ENCODE results near the gene KIFAP3.

The KIFAP3 gene

GRCh38 chr1:169915150-169915549, 159.3 kb downstream of the KIFAP3 start:
- no peak for DNase-seq

GRCh38 chr1:169914531-169914930, 160.0 kb downstream of the KIFAP3 start:
- DNase-seq: no peak

DNA sequence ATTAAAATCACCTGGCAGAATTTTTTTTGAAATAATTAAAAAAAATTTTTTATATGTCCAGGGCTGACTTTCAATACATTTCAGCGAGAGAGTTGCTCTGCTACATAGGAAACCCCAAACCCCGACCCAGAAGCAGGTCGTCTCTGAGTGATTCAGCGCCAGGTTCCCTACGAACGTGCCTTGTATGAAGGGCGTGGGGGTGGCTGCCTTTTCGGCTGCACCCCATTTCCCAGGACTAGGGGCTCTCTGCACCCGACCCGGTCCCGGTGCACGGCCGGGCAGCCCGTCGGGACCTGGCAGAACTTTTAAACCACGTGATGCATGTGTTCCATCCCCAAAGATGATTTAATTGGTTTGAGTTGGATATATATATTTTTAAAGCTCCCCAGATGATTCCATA, 165.0 kb downstream of the KIFAP3 start:
- no peak for DNase-seq

DNA sequence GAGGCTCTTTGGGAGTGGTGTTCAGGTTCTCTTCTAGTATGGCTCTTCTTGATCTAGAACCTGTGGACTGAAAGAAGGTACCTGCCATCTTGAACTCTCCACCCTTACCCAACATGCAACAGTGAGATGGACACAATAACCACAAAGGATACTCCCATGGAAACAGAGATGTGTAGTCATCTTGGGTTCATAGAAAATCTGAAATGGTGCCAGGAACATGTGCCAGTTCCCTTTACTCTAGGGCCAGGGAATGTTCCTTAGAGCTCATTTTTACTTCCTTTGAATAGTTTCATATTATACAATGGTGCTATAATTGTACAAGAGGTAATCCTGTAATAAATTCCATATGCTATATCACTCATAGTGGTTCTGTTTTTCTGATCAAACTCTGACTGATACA, 167.6 kb downstream of the KIFAP3 start:
- DNase-seq: no peak

- DNase-seq: no peak
These were observed 169.7 kb downstream of the KIFAP3 start for GRCh38 chr1:169904834-169905233.

- no peak for DNase-seq
These were observed 171.7 kb downstream of the KIFAP3 start for GRCh38 chr1:169902751-169903150.

- DNase-seq: no peak
These were observed 173.4 kb downstream of the KIFAP3 start for GRCh38 chr1:169901115-169901514.

DNA sequence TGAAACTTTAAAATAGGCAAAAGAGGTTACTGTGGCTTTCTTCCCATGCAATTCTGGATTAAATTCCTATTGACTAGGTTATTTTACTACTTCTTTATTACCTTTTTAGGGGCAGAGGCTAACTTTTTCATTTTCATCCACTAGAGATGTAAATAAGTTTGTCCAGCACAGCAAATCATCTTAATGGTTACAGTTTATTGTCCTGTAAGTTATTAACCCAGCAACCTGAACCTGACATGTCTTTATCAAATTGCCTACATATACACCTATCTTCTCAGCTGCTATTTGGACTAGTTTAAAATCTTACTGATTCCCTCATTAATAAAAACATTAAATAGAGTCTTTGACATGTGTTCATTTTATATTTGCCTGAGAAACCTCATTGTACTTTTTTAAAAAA, 173.9 kb downstream of the KIFAP3 start:
- DNase-seq: no peak

GRCh38 chr1:169899519-169900217, 174.8 kb downstream of the KIFAP3 start:
- no peak for DNase-seq

- DNase-seq: no peak
These were observed 178.5 kb downstream of the KIFAP3 start for GRCh38 chr1:169896013-169896412.

DNA sequence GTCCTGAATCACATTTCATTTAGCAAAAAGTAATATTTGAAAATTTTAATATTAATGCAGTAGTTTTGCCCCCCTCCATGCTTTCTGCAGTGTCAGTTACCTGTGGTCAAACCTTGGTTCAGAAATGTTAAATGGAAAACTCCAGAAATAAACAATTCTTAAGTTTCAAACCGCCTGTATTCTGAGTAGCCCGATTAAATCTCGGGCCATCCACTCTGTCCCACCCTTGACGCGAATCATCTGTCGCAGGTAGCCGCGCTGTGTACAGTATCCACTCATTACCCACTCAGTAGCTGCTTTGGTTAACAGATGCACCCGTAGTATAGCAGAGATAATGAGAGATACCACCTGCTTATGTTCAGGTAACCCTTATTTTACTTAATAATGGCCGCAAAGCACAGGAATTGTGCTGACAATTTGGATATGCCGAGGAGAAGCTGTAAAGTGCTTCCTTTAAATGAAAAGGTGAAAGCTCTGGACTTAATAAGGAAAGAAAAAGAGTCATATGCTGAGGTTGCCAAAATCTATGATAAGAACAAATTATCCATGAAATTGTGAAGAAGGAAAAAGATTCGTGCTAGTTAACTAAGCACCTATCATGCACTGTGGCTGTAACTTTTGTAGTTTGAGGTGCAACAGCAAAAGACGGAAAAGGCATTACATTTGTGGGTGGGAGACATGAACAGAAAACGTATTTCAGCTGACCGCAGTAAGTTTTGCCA, 179.9 kb downstream of the KIFAP3 start:
- DNase-seq: no peak

DNA sequence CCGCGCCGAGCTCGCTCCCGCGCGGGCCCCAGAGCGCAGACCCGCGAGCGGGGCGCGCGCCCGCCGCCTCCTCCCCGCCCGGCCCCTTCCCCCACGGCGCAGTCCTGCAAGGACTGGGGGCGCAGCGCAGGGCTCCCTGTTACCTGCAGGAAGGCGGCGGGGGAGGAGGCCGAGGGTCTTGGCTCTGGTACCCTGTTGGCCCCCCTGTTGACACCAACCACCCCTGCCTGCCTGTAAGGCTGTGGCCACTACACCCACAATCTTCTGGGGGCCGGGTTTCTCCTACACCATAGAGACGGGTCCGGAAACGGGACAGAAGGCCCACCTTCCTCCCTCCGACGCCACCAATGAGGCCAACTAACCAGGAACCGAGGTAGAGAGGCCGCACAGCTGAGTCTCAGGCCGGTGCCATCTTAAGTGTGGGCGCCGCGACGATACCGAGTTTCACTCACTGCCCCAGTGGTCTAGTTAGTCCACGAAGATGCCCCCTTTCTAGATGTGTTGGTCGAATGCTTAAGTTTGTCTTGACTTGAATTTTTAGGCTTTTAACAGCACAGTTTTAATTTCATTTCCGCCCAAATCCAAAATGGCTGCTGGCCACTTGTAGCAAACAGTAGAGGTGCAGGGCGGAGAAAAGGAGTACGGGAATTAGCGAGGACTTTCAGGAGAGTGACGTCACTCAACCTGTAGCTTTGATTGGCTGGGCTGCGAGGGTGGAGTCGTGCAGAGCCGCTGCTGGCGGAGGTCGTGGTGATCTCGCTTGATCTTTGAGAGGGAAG, 180.7 kb downstream of the KIFAP3 start, which contains the start of gene SCYL3:
SCYL3 (minus strand) TSS at position 252 of the 779 bp plus-strand sequence. CDS start 5,056 bp downstream, outside the sequence.
- peak; percentile 94 for DNase-seq

DNA sequence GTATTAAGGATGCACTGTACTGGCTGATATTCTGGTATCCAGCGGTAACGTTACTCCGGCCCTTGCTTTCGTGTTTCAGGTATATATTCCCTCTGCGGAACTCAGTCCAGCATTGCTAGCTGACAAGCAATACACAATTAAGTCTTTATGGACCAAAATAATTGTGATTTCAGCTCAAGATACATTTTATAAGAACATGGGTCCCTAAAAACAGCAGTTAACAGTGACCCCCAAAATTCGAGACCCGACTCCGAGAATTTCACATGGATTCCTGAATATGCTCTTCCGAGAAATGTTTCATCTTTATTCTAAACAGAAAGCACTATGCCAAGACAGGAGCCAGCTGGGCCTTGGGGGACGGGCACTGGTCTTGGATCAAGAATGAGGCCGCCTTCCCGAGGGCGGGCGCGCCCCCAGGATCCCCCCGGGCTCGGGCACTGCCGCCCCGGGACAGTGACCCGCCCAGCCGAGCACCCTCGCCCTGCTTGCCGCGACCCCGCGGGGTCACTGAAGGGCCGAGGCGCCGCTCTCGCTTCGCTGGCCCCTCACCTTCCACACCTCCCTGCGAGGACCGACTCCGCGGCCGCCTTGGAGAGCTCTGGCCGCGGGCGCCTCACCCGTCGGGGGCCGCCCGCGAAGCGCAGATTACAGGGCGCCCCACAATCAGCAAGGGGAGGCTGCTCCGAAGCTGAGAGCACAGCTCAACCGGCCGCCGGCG, 181.4 kb downstream of the KIFAP3 start:
- DNase-seq: no peak

DNA sequence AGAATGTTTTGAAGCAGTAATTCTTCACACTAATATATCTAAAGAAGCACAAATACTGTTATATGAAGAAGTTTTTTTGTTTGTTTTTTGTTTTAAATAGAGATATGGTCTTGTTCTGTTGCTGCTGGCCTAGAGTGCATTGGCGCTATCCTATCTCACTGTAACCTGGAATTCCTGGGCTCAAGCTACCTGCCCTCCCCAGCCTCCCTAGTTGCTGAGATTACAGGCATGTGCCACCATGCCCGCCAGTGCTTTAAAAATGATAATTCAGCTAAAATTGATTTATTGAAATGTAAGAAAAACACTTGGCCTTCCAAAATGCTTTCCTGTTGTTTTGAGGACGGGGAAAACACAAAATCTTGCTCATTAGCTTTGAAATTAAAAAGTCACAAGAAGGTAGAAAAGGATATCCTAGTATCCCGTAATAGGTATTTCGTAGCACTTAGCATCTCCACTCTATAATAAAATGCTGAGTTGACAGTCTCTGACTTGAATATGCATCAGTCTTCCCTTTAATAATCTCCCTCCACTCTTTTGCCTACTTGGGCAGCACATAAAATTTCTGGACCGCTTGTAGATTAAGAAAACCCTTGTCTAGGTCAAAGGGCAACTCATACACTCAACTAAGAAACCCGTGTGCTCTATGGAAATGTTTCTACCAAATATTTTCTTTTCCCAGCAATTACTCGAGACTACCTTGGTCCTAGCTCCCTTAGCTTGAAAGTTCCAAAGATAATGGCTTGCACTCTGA, 182.1 kb downstream of the KIFAP3 start:
- no peak for DNase-seq

GRCh38 chr1:169891539-169891885, 183.0 kb downstream of the KIFAP3 start:
- DNase-seq: no peak

GRCh38 chr1:169890761-169891538, 183.5 kb downstream of the KIFAP3 start:
- no peak for DNase-seq

DNA sequence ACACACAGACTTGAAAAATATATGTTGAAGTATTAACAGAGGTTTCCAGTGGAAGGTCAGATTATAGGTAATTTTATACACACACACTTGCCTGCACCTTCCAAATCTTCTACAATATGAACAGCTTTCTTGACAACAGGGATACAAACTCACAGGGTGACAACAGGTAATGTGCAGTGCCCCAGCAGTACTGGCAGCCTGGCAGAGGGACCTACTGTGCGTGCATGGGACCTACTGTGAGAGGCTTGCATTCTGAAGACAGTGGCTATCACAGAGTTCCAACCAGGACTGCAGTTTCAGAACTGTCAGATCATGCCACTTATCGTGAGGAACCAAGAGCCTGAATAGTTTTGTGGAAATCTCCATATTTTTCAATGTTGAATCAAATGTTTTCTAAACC, 184.6 kb downstream of the KIFAP3 start:
- DNase-seq: no peak

GRCh38 chr1:169886931-169887330, 187.6 kb downstream of the KIFAP3 start:
- no peak for DNase-seq

GRCh38 chr1:169886422-169886821, 188.1 kb downstream of the KIFAP3 start:
- DNase-seq: no peak

GRCh38 chr1:169885207-169885606, 189.3 kb downstream of the KIFAP3 start:
- DNase-seq: no peak

DNA sequence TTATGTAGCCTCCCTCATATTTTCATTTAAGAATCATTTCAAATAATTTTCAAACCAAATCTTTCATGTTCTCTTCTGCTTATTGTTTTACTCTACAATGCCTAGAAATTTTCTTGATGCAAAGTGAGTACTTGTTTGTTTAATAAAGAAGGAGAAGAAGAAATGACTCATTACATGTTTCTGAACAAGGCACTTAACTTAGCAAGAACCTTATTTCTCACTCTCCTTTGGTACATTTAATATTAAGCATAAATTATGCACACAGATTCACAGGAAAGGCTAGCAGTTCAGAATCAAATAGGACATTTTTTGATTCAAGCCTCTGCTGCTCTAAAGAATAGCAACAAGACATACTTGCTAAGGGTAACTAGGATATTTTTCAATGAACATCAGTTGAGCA, 189.9 kb downstream of the KIFAP3 start:
- DNase-seq: no peak
